Inflammatory macrophage treated with lipopolysaccharide for 4 hours (primary cell): ENCODE measurements around the gene TMEM72.

ENCODE experiments used
- DNase-seq: peaks from one replicate; pipeline ENCODE4 v3.0.0-alpha.2; 2020

Gene TMEM72

GRCh38 chr10:44981172-44982113, 70.3 kb downstream of the TMEM72 start:
- peak; percentile 42 for DNase-seq

- no peak for DNase-seq
Measured at GRCh38 chr10:44982114-44982460, 71.0 kb downstream of the TMEM72 start.

- DNase-seq, result no peak
Measured at GRCh38 chr10:44982496-44982895, 71.4 kb downstream of the TMEM72 start.

- DNase-seq, result no peak
Measured at GRCh38 chr10:44983066-44983894, 72.1 kb downstream of the TMEM72 start.

GRCh38 chr10:44983895-44984278, 72.8 kb downstream of the TMEM72 start:
- no peak for DNase-seq

GRCh38 chr10:44984671-44985101, 73.5 kb downstream of the TMEM72 start:
- DNase-seq, result no peak

- DNase-seq, result no peak
Measured at GRCh38 chr10:44985175-44985681, 74.1 kb downstream of the TMEM72 start.

GRCh38 chr10:44986179-44986578, 75.0 kb downstream of the TMEM72 start:
- DNase-seq, result no peak
